GM04504 (cell line): ENCODE measurements around the gene FBP2.

Experiments
- DNase-seq: peaks from one replicate; pipeline ENCODE4 v3.0.0-alpha.2; 2012; ENCODE audit warnings: low read depth

The FBP2 gene

DNA sequence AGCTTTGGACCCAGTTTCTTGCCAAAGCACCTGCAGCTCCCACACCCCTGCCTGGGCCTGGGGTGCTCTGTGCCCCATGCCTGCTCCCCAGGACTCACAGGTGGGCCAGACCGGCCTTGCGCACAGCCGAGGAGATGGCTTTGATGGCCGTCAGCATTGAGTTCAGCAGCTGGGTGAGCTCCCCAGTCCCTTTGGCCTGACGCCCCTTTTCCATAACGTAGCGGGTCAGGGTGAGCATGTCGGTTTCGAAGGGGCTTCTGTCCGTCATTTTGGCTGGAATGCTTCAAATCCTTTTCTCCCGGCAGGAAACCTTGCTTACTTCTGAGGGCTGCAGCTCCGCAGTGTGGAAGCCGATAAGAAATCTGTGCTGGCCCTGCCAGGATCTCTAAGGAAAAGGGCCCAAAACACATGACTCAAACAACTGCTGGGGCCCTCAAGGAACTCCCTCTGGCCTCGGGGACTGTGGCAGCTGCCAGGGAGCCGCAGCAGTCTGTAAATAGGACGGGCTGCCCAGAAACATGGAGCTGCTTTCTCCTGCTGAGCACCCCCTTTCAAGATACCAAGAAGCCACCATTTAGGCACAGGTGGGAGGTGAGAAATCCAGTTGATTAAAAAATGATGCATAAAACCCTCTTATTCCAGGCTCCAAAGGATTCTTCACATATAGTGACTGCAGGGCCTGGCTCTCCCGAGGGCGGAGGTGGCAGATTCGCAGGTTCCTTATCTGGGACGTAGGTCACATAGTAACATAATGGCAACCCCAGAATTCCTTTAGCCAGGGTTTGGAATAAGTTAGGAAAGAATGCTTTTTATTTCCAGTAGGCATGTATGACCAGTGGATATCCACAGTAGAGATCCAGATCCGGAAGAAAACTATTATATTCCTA is at the start of gene FBP2:
TSS of gene FBP2 (minus strand) at position 366 of the 887 bp plus-strand sequence. CDS start at position 268, 98 bp downstream.
- DNase-seq: no peak

DNA sequence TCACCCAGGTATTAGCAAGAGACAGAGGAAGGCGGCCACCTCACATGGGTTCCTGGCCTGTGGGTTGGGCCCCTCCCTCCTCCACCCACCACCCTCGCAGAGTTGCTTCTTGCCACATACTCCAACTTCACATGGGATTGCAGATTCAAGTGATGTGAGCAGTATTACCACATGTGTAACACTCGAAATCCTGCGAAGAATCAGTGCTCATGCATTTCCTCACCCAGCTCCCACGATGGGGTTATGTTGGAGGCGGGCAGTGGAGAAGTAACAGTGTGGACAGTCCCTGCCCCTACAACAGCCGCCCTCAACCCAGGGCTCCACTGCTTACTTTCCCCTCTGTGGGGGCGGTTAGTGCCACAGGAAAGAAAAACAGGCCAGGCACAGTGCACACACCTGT is 49.6 kb upstream of the FBP2 start:
- no peak for DNase-seq

DNA sequence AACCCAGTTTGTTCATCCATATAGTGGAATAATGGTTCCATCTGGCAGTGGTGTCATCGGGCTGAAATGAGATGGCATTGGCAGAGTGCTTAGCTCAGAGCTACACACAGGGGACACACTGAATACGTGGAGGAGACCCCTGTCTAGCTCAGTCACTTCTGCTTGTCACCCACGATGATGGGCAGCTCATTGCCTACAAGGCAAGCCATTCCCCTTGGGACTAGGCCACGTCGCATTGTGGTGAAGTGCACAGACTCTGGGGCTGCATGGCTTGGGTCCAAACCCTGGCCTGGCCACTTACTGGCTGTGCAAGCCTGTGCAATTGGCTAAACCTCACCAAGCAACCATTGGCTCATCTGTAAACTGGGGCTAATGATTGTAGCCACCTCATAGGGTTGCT is 48.9 kb upstream of the FBP2 start:
- DNase-seq: no peak

DNA sequence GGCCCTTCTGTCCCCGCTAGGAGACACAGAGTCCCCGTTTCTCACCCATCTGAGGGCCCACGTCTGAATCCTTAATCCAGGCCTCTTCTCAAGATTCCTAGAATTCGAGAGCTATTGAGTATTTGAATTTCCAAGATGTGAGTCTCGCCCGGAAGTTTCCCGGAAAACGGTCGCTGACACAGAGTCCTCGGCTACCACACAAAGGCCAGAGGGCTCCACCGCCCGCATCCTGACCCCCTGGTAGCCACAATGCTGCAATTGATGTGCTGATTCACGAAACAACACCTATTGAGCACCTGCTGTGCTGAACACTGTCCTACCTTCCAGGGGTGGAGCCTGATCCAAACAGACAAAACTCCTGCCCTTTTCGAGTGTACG is 46.4 kb upstream of the FBP2 start:
- no peak for DNase-seq

DNA sequence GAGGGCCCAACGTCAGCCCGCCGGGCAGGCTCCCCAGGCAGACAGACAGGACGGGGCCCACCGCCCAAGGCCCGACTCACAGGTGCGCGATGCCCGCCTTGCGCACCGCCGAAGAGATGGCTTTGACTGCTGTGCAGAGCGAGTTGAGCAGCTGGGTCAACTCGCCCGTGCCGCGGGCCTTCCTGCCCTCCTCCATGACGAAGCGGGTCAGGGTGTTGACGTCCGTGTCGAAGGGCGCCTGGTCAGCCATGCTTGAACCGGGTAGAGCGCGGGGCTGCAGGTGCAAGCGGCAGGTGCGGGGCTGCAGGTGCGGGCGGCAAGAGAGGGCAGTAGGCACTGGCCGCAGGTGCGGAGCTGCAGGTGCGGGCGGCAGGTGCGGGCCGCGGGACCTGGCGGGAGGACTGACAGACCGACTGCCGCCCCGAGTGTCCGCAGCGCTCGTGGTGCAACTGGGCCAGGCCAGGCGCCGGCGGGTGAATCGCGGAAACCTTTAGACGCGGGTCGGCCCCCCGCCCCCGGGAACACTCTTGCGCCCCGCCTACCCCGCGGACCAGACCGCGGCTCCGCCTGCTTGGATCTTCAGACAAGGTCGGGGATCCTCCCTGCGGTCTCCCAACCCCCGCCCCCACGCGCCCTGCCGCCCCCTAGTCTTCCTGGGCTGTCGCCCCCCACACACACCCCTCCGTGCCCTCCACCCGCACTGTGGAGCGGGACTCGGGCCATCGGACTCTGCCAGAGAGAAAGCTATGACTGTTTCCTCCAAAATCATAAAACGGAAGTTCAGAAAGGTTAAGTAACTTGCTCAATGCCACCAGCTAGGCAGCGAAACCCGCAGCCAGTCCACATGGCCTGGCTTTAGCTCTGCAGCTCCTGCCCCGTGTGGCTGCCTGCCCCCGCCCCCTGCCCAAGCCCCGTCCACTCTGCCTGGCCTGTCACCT is 45.7 kb upstream of the FBP2 start, which contains the start of gene FBP1:
TSS of gene FBP1 (minus strand) at position 458 of the 938 bp plus-strand sequence. CDS start at position 250, 208 bp downstream.
- no peak for DNase-seq

DNA sequence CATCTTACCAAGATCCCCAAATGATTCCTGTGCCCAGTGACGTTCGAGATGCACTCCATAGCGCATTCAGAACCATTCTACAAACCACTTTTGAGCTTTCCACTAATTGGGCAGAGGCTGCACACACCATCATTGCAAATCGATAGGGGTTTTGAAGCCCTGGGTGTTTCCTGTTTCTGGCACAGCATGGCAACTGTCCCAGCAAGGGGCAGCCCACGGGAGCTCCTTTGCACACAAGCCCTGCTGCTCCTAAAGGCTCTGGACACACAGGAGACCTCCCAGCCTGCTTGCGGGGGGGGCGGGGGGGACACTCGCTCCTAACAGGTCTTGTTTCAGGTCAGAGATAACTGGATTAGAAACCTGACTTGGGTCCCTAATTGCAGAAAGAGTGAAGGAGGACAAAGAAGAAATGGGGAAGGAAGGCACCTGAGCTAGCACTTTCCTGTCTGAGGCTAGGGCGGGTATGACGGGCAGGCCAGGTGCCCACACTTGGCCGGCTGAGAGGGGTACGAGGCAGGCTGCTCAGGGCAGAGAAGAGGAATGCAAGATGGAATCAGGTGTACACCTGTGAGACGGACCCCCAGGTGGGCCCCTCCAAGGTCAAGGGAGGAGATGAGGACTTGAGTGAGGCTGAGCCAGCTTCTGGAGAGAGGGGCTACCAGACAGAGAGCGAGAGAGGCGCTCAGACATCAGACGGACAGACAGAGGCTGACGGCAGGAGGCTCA is 44.9 kb upstream of the FBP2 start:
- DNase-seq: no peak

DNA sequence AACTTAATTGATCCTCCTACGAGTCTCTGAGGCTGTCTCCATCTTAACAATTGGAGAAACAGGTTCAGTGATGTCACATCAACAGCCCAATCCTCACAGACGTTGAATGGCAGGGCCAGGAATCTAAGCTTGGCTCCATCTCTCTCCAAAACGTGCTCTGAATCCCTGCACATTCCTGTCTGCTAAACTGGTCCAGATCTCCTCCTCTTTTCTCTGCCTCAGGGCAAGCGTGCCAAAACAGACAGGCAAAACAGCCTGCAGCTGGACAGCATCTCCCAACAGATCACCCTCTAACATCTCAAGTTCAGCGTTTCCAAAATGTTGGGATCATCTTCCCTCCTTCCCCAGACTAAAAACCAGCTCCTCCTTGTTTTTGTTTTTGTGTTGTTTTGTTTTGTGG is 39.1 kb upstream of the FBP2 start:
- peak; percentile 28 for DNase-seq

DNA sequence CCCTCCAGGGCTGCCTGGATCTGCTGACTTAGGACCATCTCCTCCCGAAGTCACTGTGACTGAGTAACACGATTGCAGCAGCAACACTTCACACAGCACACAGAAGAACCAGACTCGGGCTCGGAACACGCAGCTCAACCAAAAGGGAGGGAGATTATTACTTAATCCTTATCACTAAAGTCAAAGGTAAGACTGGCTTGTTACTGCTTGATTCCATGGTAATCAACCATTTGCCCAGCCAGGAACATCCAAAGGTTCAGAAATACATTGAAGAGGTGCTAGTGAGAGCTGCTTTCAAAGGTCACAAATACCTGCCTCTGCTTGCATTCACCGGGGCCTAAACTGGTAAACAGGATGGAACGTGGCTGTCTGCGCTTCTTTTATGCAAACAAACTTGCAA is 38.0 kb upstream of the FBP2 start:
- DNase-seq: no peak

DNA sequence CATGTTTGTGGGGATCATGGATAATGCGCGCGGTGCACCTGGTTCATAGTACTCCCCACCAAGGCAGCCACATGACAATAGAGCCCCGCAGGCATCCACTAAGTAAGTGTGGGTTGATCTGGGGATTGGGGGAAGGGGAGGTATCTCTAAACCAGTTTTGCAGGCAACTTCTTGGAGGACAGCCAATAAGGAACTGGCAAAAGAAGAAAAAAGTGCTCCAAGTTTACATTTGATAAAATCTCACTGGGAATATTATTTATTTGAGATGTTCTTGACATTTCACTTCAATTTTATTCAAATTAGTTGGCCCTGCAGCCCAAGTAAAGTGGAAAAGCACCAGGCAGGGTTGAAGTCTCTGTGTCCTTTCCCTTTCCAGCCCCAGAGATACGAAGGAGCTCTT is 37.2 kb upstream of the FBP2 start:
- DNase-seq: no peak

DNA sequence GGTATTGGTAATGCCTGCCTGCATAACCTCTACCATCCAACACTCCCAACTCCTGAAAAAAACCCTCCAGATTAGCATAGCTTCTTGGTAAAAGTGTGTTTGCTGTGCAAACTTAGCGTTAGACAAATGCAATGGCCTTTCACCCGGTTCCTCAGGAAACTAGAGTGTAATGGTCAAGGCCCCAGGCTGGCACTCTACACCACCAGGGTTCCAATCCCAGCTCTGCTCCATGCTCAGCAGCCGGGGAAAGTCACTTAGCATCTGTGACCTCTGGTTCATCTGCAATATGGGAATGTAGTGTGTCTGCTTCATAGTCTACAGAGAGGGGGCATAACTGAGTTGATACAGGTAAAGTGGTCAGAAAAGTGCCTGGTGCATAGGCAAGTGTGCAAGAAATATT is 36.7 kb upstream of the FBP2 start:
- no peak for DNase-seq

DNA sequence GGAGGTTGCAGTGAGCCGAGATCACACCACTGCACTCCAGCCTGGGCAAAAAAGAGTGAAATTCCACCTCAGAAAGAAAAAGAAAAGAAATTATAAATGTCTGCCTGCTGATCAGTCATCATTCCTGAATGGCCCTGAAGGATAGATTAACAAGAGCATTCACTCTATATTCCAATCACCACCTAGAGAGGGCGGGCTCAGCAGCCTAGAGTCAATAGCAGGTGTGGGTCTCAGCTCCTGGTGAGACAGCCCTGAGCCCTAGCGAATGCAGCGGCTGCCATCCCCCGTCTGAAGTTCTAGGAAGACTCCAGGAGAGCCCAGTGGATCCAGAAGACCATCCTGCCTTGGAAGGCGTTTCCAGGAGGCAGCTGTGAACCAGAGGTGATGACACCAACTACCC is 33.7 kb upstream of the FBP2 start:
- DNase-seq: no peak

DNA sequence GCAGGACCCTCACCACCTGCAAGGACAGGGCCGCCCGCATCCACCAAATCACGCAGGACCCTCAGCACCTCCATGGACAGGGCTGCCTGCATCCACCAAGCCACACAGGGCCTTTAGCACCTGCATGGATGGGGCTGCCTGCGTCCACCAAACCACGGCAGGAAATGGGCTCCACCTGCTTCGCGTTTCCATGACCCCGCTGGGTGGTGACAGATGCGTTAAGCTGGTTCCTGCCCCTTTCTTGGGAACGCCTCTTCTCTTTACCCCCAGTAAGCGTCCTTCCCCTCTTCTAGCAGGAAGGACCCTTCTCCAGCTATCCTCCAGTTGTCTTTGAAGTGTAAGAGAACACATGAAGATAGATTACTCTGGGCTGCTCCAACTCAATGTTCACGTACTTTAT is 32.2 kb upstream of the FBP2 start:
- no peak for DNase-seq

DNA sequence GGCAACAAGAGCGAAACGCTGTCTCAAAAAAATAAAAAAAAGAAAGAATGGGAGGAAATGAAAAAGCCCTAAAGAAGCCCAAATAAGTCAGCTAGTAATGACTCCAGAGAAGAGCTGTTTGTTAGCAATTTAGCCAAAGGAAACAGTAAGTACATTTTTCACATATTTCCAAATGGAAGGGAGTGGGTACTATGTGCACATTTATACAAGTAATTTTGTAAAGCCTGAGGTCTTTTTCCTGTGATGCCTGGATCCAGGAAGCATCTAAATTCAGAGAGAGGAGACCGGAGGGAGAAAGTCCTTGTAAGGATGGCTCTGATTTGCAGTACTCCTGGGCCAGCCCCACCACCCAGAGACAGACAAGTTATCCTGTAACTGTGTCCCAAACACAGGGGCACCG is 31.0 kb upstream of the FBP2 start:
- no peak for DNase-seq

DNA sequence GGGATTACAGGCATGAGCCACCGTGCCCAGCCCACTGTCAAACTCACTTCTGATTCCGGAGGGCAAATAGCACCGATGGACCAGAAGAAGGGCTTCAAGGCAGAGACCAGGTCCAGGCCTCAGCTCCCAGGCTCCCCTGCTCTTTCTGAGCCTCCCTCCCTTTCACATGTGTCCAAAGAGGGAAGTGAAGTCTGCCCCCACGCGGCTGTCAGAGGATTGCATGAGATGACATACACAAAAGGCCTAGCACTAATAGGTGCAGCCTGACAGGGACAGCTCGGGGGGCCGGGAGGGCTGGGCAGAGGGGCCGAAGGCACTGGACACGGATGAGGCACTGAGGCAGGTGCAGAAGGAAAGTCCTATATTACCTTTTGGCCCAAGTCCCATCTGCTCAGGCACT is 29.6 kb upstream of the FBP2 start:
- DNase-seq: no peak

DNA sequence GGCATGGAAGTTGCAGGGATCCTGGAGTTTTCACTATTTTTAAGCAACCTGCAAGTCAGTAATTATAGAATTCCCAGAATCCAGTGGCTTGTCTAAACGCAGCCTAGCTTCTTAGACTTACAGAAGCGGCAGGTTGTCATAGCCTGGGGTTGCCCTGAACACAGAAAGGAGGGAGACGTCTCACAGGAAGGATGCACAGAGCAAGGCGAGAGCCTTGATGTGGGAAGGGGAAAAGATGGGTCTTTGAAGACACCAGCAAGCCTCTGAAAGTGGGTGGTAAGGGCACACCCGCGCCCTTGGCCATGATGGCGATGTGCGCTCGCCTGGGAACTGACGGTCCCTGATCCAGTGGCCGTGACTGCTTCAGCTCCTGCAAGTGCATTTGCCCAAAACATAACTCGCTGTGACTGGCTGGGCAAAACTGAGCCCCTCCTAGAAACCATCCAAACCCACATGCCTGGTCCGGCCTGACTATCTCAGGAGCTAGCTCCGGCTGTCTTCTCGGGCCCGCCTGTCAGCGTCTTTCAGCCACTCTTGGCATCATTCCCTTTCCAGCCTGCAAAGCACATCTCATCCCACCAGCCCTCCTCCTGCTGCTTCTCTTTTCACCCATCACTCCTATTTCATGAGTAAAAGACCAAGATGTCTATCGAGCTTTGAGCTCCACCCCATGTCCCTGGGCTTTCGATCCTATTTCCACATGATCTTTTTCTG is 28.6 kb upstream of the FBP2 start:
- no peak for DNase-seq

DNA sequence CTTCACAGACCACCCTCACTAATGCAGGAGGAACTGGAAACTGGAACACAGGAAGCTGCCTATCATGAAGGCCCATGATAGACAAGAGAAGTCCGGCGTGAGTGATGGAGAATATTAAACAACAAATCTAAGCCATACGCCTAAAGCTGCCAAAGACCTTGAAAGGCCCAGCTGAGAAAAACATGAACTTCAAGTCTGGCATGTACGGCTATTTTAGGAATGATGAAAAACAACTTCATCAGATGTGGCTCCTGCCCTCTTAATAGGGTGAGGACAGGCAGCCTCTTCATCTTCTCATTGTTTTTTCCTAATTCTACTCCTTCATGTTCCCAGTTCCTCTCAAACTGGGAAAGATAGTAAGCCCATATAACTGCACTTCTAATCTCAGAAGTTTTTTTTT is 25.4 kb upstream of the FBP2 start:
- DNase-seq: no peak

DNA sequence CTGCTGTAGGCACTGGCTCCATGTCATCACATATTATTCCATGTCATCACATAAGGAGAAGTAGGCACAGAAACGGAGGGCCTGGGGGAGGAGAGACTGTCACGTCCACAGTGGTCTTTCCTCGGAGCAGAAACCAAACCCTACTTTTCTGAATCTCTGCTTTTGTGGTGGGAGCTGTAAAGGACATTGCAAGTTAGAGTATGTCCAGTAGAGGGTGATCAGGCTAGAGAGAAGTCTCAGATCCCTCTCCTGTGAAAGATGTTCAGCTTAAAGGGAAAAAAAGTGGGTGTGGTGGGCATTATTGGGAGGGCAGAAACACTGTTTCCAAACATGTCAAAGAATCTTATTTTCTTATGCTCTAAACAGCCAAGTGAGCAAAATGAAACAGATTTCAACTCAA is 19.4 kb upstream of the FBP2 start:
- no peak for DNase-seq

DNA sequence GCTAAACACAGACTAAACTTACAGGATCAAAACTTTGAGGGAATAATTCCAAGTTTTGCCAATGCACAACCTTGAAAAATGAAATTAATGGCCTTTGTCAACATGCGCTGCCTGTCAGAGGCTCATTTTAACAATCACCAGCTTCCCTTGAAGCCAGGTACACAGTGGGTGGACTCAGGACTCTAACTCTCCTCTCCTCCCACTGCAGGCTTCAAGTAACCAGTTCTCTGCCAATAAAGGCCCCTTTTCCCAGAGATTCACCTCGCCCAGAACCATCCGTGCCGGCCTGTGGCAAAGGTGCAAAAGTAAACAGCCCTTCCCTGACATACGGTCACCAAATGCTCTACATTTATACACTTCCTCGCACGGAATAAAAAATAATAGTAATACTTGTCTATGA is 18.4 kb upstream of the FBP2 start:
- no peak for DNase-seq

DNA sequence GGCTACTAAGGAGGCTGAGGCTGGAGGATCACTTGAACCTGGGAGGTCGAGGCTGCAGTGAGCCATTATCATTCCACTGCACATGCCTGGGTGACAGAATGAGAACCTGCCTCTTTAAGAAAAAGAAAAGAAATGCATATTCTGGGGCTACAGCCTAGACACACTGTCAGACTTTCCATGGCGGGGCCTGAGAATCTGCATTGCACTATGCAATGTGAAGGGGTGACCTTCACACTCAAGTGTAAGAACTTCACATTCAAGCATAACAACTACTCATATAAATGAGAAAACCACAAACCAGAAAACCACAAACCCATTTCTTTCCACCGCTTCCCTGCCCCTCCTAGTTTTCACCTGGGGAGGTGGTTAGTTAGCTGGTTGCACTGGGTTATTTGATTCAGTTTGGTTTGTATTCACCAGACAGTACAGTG is 18.0 kb upstream of the FBP2 start:
- no peak for DNase-seq

DNA sequence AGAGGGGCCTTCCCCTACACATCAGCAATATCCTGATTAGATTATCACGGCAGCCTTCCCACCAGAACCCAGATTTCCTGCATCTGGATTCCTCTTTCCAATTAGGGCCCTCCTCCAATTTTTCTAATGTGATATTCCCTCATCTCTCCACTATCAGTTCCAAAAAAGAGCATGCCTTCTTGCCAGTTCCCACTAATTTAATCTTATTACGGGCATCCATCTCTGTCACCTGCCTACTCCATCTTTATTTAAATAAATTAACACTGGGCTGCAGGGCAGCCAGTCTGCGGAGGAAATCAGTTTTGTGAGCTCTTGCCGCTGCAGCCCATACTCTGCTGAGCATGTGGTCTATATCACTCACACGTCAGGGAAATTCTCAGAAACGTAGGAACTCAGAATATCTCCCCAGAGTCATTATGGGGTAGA is 16.6 kb upstream of the FBP2 start:
- DNase-seq: no peak

DNA sequence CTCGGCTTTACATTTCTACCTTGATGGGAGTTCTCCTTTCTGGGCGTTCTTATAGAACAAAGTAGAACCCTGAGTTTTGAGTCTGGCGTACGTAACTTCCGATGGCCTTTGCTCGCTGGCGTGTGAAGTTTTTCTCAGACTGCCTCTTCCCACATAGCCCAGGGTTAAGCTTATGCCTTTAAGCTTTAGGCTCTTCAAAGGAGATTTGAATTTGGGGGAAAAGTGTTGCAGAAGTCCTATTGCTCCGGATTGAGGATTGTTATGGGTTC is 13.7 kb upstream of the FBP2 start:
- DNase-seq: no peak
